Measurements from ENCODE around the gene DDX51.

The DDX51 gene

GRCh38 chr12:132179431-132180362, 35.6 kb upstream of the DDX51 start:
- no peak for DNase-seq

DNA sequence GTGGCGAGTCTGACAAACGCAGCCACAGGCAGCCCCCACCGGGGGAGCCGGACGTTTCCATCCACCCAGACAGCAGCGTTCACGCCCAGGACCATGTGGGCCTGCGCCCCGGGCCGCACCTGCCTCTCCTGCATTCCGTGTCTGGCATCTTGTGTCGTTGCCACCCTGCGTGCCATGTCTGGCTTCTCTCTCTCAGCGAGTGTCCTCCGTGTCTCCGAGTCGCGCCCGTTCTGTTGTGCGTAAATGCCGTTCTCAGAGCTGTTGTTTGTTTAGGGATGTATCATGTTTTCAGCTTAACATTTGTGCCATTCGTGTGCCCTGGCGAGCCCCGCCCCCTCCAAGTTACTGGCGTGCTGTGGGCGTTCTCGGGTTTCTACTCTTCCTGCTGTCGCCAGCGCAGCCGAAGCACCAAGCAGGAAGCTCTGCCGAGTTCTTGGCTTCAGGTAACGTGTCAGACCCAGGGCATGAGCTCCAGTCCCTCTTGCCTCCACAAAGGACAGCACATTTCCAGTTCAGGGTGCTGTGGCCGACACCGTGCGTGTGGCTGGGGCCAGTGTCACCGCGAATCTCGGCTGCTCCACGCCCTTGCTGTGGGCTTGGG, 34.8 kb upstream of the DDX51 start:
- DNase-seq: peak; percentile 32

GRCh38 chr12:132178316-132178715, 34.2 kb upstream of the DDX51 start:
- DNase-seq: no peak

DNA sequence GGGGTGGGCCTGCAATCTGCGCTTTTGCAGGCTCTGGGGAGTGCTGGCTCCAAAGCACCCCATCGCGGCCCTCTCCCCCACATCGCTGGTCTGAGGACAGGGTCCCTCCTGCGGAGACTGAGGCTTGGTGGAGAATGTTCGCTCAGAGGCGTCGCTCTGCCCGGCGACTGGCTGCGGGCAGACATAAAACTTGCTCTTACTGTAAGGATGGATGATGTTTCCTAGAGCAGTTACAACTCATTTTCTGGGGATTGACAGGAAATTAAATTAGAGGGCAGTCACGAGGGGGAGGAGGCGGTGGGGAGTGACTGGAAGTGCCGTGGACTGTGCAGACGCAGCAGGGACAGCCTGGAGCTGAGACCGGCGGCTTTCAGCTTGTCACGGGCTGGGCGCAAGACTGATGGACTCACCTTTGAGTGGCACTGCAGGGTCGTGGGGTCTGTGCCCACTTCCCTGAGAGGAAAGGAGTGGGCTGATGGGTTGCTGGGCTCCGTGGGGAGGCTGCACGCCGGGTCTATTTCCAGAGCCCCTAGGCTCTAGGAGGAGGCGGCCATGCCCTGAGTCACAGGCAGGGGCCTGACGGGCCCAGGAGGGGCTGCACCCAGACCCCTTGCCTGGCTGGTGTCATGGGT, 32.9 kb upstream of the DDX51 start:
- DNase-seq: no peak

- no peak for DNase-seq
Observed at GRCh38 chr12:132176385-132176919, 32.3 kb upstream of the DDX51 start.

GRCh38 chr12:132175496-132176384, 31.6 kb upstream of the DDX51 start:
- no peak for DNase-seq

- DNase-seq: no peak
Observed at GRCh38 chr12:132174839-132175490, 30.8 kb upstream of the DDX51 start.

DNA sequence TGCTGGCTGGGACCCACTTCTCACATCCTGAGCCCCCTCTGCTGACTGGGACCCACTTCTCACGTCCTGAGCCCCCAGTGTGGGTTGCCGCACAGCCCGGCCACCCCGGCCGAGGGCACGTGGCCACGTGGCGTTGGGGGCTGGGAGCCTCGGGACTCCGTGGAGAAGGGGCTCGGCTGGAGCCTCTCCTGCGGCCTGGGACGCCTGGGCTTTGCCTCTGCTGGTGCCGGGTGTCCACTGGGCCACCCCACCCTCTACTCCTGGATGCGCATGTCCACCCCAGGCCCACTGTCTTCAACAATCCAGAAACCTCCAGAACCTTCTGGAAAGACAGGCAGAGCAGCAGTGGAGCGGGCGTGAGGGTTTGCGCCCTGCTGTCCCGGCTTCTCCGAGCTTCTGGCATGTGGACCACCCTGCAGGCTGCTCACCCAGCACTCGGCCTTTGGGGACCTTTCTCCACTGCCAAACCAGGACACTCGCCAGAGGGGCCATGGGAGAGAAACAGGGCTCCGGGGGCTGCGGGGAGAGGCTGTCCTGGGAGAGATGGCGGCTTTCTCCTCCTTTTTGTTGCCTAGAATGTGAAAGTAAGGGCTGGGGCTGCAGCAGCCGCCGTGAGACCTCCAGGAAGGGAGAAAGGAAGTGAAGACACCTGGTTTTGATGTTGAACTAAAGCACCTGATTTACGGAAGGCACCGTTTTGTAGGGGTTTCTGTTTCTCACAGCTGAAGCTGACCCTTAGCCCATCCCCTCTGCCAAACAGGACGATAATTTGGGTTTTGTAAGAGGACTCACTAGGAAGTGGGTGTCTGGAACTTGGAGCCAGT, 30.1 kb upstream of the DDX51 start:
- no peak for DNase-seq

DNA sequence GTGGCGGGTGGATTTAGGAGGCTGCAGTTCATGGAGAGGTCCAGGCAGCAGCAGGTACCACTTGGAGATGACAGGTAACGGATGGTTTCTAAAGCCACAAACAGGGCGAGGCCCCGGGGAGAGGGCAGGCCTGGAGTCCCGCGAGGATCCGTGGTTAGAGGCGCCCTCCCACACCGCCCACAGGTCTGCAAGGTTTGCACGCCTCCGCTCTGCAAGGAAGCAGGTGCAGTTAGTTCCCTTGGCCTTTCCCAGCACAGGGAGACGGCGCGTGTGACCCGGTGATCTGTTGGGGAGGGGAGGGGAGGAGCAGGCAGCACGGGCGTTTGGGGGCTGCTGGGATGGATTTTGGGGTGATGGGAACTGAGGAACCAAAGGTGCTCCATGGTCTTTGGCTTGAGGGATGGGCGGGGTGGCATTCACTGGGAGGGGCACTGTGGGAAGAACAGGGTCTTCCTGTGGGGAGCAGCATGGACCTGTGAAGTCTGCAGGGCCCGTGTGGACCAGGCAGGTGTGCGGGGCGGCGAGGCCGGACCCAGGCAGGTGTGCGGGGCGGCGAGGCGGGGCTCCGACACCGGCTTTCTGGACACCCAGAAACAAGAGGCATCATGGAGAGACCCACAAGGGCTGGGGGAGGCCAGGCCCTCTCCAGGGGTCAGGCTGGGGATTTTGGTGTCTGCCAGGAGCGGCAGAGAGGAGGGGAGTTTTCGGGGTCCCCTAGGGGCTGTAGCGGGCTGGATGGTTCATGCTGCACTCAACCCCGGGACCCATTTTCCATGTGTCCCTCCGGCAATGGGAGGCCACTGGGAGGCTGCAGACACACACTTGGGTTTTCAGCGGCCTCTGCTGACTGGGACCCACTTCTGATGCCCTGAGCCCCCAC, 29.3 kb upstream of the DDX51 start:
- DNase-seq: no peak

- no peak for DNase-seq
Observed at GRCh38 chr12:132172619-132173018, 28.5 kb upstream of the DDX51 start.

DNA sequence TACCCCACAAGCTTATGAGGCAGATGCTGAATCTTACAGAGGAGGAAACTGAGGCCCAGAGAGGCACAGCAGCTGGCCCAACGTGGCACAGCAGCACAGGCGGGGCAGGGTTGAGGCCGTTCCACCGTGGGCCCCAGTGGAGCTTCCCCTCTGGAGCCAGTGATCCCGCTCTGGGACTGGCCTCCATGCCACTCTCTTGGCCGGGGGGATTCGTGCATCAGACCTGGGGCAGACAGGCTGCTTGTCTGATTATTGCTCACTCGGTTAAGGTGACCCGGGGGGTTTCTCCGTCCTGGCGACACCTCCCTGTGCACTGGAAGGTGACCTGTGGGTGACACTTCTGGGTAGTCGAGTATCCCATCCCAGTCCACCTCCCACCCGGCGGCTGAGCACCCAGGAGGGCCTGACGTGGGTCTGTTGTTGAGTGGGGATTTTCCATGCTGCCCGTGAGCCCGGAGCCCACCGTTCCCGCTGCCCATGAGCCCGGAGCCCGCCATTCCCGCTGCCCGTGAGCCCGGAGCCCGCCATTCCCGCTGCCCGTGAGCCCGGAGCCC, 27.9 kb upstream of the DDX51 start:
- DNase-seq: no peak

GRCh38 chr12:132171293-132171967, 27.3 kb upstream of the DDX51 start:
- no peak for DNase-seq

- DNase-seq: no peak
Observed at GRCh38 chr12:132170637-132171292, 26.6 kb upstream of the DDX51 start.

DNA sequence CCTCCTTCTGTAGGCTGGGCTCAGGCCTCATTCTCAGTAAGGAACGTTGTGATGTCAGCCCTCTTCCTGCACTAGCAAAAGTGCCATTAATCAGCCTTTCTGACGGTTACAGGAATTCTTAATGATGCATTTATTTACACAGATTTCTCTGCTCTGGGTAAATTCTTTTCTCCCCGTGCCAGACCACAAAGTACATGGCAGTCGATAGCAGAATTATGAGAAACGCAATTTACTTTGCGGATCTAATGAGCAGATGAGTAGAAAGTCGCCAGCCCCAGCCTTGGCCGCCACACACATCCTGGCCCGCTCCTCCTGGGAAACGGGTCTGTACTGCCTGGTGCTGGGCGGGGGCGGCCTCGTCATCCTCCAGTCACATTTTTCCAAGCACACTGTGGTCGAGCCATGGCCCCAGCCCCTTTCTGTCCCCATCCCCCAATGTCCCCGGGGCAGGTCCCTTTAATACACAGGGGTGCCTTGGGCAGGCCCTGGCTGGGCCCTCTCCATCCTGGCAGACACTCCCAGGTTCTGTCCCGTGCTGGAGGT, 26.0 kb upstream of the DDX51 start:
- DNase-seq: no peak

DNA sequence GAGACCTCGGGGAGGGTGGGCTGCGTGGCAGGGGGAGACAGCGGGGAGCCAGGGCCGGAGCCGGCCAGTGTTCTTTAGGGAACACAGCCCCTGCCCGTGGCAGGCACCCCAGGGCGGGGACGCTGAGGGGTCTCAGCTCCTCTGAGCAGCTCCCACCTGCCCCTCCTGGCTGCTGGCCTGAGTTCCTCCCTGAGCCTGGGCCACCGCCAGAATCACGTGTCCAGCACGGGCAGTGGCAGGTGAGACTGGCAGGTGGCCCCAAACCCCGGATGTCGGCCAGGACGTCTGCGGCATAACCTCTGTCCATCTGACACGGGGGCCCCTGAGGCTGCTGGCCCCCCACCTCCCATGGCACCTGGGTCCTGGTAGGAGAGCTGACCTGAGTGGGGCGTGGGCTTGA, 25.3 kb upstream of the DDX51 start:
- DNase-seq: no peak

DNA sequence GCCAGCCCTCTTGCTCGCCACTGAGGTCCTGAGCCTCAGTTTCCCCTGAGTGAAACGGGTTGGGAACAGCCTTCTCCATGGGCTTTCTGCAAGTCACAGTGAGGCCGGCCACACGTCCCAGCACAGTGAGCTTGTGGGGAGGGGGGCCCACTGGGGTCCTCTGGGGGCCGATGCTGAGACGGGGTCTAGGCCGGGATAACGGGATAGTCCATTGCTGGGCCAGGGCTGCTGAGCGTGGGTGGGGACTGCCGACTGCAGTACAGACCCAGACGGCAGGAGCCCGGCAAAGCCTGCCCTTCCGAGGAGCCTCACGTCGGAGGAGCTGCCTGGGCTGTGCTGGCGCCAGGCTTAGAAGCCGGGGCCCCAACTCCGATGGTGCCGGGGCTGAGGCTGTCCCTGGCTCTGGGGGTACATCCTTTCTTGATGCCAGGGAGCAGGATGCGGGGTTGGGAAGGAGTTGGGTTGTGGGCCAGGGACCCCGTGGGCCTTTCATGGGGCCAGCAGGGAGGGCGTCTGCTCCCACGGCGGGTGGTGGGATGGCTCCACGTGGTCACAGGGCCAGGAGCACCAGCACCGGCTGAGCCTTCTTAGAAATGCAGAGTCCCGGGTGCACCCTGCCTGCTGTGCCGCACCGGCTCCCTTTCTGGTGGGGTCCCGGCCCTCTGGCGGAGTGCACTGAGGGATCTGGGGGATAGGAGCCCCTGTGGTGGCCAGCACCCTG, 24.4 kb upstream of the DDX51 start:
- no peak for DNase-seq

DNA sequence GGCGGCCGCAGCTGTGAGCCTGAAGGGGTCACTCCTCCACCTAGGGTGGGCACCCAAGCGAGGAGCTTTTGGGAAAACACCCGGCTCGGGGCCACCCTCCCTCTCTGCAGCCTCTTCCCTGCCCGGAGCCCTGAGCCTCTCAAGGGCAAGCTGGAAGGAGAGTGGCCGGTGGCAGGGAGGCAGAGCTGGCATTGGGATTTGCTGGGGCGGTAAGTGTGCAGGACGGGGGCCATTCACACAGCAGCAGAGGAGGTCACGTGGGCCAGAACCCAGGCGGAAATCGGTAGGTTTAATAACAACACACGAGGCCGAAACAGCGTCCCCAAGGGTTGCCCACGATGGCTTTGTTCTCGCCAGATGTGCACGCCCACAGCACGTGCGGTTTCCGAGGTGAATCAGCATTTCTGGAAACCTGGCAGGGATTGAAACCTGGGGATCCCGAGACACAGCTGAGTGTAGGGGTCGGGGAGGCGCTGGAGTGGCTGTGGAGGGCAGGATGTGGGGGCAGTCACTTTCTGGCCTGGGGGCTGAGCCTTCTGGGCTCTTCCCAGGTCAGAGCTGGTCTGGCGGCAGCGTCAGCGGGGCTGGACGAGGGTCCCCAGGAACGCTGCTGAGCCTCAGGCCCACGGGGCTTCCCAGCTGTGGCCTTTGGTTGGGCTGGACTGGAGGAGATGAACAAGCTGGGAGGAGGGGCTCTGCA, 23.6 kb upstream of the DDX51 start:
- no peak for DNase-seq

Measured in stimulated activated CD4-positive, alpha-beta T cell treated with anti-CD3 and anti-CD28 coated beads, Interleukin-12 subunit alpha, Interleukin-12 subunit beta, amount 100 ng/mL, for 4 hours (primary cell).